IMR-90 (cell line): ENCODE measurements around the gene ACTA1. TPM values are rescaled to one million over a fixed set of nuclear protein-coding genes. Genes with fewer than 3 reads are reported as not detected.
"Not testable (repeated sequence)": the region's sequence is repeated elsewhere in the genome, so short reads cannot be mapped to it uniquely, and the experiment has no call there.

ENCODE experiments used
- ATAC-seq: fragments of 200-7000 bp; cut with Tn5 transposase; 2 replicates; pipeline ENCODE4 v1.9.1; 2020; ENCODE audit warnings: low read depth, mild to moderate bottlenecking, moderate library complexity
- BruUV-seq: library from RNA; stranded (reverse); fragments of 400-500 nt; replicated peaks from 2 replicates; lab custom pipeline; 2021; lab: Mats Ljungman, UMichigan
- CTCF ChIA-PET: fragments of 300-600 bp; formaldehyde crosslinking; extraction: SDS; loops from one replicate; lab custom pipeline; 2021; ENCODE audit warnings: antibody characterized with exemption; lab: Yijun Ruan, JAX
- POLR2A ChIA-PET: fragments of 300-600 bp; sonication (Branson Sonifier 250); formaldehyde crosslinking; loops from one replicate; lab custom pipeline; 2022; ENCODE audit warnings: antibody characterized with exemption; ENCODE audit not compliant: unreplicated experiment; lab: Charles Lee
- DNase-seq: peaks from one replicate; pipeline ENCODE4 v3.0.0; 2013
- H2AFZ ChIP-seq: replicated peaks from 2 replicates; pipeline ENCODE3; 2013; ENCODE audit warnings: low read length, mild to moderate bottlenecking; ENCODE audit not compliant: poor library complexity
- H2AK5ac ChIP-seq: 2 replicates; pipeline ENCODE4 v1.6.1; 2013; ENCODE audit warnings: low read depth, low read length, inconsistent platforms
- H2AK9ac ChIP-seq: replicated peaks from 2 replicates; pipeline ENCODE3; 2013; ENCODE audit warnings: mild to moderate bottlenecking, low read depth, low read length, moderate library complexity; ENCODE audit not compliant: poor library complexity
- H2BK120ac ChIP-seq: 2 replicates; pipeline ENCODE4 v1.6.1; 2013; ENCODE audit warnings: low read depth, low read length, inconsistent platforms
- H2BK15ac ChIP-seq: 3 replicates; pipeline ENCODE4 v1.6.1; 2013; ENCODE audit warnings: low read depth, low read length, inconsistent platforms
- H2BK20ac ChIP-seq: 2 replicates; pipeline ENCODE4 v1.6.1; 2013; ENCODE audit warnings: low read depth, mild to moderate bottlenecking, inconsistent platforms, low read length, moderate library complexity
- H2BK5ac ChIP-seq: 2 replicates; pipeline ENCODE4 v1.6.1; 2013; ENCODE audit warnings: mild to moderate bottlenecking, low read depth, low read length, inconsistent platforms; ENCODE audit not compliant: poor library complexity, severe bottlenecking
- H3K14ac ChIP-seq: replicated peaks from 2 replicates; pipeline ENCODE4 v1.6.1; 2013; ENCODE audit warnings: low read depth, low read length, inconsistent platforms
- H3K18ac ChIP-seq: 2 replicates; pipeline ENCODE4 v1.6.1; 2013; ENCODE audit warnings: low read depth, low read length, control low read depth
- H3K23ac ChIP-seq: 2 replicates; pipeline ENCODE4 v1.6.1; 2013; ENCODE audit warnings: low read depth, low read length, inconsistent platforms
- H3K27ac ChIP-seq: 2 replicates; pipeline ENCODE4 v1.5.1; 2013; ENCODE audit warnings: mild to moderate bottlenecking, control low read depth, low read length; ENCODE audit not compliant: insufficient read depth
- H3K27me3 ChIP-seq: 2 replicates; pipeline ENCODE4 v1.6.1; 2013; ENCODE audit warnings: low read length; ENCODE audit not compliant: control insufficient read depth, insufficient read depth
- H3K36me3 ChIP-seq: 2 replicates; pipeline ENCODE4 v1.6.1; 2013; ENCODE audit warnings: low read length, mixed read lengths; ENCODE audit not compliant: control insufficient read depth, insufficient read depth
- H3K4ac ChIP-seq: 2 replicates; pipeline ENCODE4 v1.6.1; 2013; ENCODE audit warnings: low read depth, low read length, inconsistent platforms
- H3K4me1 ChIP-seq: 2 replicates; pipeline ENCODE4 v1.6.1; 2013; ENCODE audit warnings: low read length, mixed read lengths; ENCODE audit not compliant: control insufficient read depth, insufficient read depth
- H3K4me2 ChIP-seq: 2 replicates; pipeline ENCODE4 v1.6.1; 2013; ENCODE audit warnings: low read depth, mild to moderate bottlenecking, control low read depth, low read length, moderate library complexity
- H3K4me3 ChIP-seq: 2 replicates; pipeline ENCODE4 v1.5.1; 2013; ENCODE audit warnings: low read depth, mild to moderate bottlenecking, control low read depth, low read length, moderate library complexity; ENCODE audit not compliant: insufficient read depth
- H3K56ac ChIP-seq: 2 replicates; pipeline ENCODE4 v1.6.1; 2013; ENCODE audit warnings: low read length, inconsistent platforms; ENCODE audit not compliant: insufficient read depth; ENCODE audit errors: extremely low read depth
- H3K79me1 ChIP-seq, 2 experiments: 2 replicates each; pipeline ENCODE4 v1.6.1; 2013; ENCODE audit warnings: low read length in 2 of 2, inconsistent platforms in 1 of 2, low read depth in 1 of 2
- H3K9ac ChIP-seq: 2 replicates; pipeline ENCODE4 v1.6.1; 2013; ENCODE audit warnings: low read depth, low read length, control low read depth
- H3K9me1 ChIP-seq: 2 replicates; pipeline ENCODE4 v1.6.1; 2013; ENCODE audit warnings: low read length, inconsistent platforms; ENCODE audit not compliant: insufficient read depth
- H3K9me3 ChIP-seq: 2 replicates; pipeline ENCODE4 v1.6.1; 2013; ENCODE audit warnings: low read length; ENCODE audit not compliant: control insufficient read depth, insufficient read depth
- H4K20me1 ChIP-seq: 2 replicates; pipeline ENCODE4 v1.6.1; 2013; ENCODE audit warnings: low read length, inconsistent platforms; ENCODE audit not compliant: insufficient read depth
- H4K5ac ChIP-seq: 2 replicates; pipeline ENCODE4 v1.6.1; 2013; ENCODE audit warnings: mild to moderate bottlenecking, low read depth, low read length, control low read depth
- H4K8ac ChIP-seq, 2 experiments: 2 replicates each; pipeline ENCODE4 v1.6.1; 2013; ENCODE audit warnings: low read depth in 2 of 2, low read length in 2 of 2, control low read depth in 1 of 2, inconsistent platforms in 1 of 2
- H4K91ac ChIP-seq: 2 replicates; pipeline ENCODE4 v1.6.1; 2013; ENCODE audit warnings: low read depth, low read length, inconsistent platforms; ENCODE audit not compliant: insufficient read depth
- BHLHE40 ChIP-seq: fragments of 150-350 bp; IDR thresholded peaks from 2 replicates; pipeline ENCODE4 v1.6.1; 2016; ENCODE audit warnings: mild to moderate bottlenecking, low read depth, low read length
- MXI1 ChIP-seq: IDR thresholded peaks from 2 replicates; pipeline ENCODE4 v1.6.1; 2012; ENCODE audit warnings: low read depth, mild to moderate bottlenecking, low read length, moderate library complexity, borderline replicate concordance
- RAD21 ChIP-seq: IDR thresholded peaks from 2 replicates; pipeline ENCODE4 v1.6.1; 2012; ENCODE audit warnings: low read length, improper control_type of control experiment
- WGBS, 2 experiments: methylation state at CpG; one replicate each; pipeline versions ENCODE4 v1.1.5 to v1.1.7; 2013; ENCODE audit warnings: missing lambda C conversion rate in 2 of 2; ENCODE audit not compliant: insufficient read length in 1 of 2; ENCODE audit errors: extremely low coverage in 2 of 2; 5-methylcytosine and 5-hydroxymethylcytosine counted together
- dilution Hi-C: fragments of 300-500 bp; cut with HindIII; formaldehyde crosslinking; loops from one replicate; pipeline ENCODE4 v1.14.3; 2018; ENCODE audit warnings: low sequenced_read_pairs; ENCODE audit not compliant: unreplicated experiment
- in situ Hi-C: fragments of 300-500 bp; cut with MboI; formaldehyde crosslinking; loops from 3 replicates; pipeline ENCODE4 v1.14.3; 2019; ENCODE audit warnings: low sequenced_read_pairs, inconsistent platforms, mixed read lengths
- intact Hi-C: fragments of 100-400 bp; cut with micrococcal nuclease; formaldehyde crosslinking; loops from 2 replicates; pipeline ENCODE4 v1.10.0; 2022
- polyA plus RNA-seq, 3 experiments: library from polyadenylated mRNA; depleted of rRNA; stranded (reverse); fragments of >200 nt; gene quantifications; 2 replicates each; pipeline ENCODE4 v1.2.3, GENCODE V29; 2012; ENCODE audit warnings: low replicate concordance in 1 of 3
- total RNA-seq: library from RNA; depleted of rRNA; stranded (reverse); fragments of >200 nt; gene quantifications from 2 replicates; pipeline ENCODE4 v1.2.3, GENCODE V29; 2012

Gene ACTA1
- total and polyA plus RNA-seq, 2 of the 4 experiments (the other 2 are of a cell fraction), result not detected

DNA sequence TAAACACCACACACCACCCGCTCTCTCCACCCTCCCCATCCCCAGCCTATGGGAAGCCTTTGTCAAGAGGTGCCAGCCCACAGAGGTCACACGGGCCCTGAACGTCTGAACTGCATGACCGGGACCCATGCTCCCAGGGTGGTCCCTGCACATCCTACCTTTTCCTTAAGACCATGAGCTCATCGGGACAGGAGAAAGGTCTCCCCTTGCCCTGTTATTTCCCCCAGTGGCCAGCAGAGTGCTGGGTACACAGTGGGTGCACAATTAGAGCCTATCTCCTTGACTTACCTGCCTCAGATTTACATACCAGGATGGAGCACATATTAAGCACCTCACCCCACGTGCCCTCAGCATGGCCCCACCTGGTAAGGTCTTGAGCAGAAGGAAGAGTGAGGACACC is 30.9 kb downstream of the ACTA1 start:
- H3K9ac ChIP-seq, result no peak overlapping the region
- dilution Hi-C loops, result no loop called here
- H3K56ac ChIP-seq, result no peak overlapping the region
- in situ Hi-C loops, result no loop called here
- no peaks in the 10 kb centered on the region for H3K79me1 ChIP-seq
- ChIA-PET POLR2A (no interaction called here), CTCF (no interaction called here)
- no peak overlapping the region for H2BK15ac ChIP-seq
- H3K36me3 ChIP-seq, result no peaks in the 10 kb centered on the region
- WGBS, 2 experiments, result no CpG with 5 or more reads among the region's 6 CpGs
- H4K5ac ChIP-seq, result no peak overlapping the region
- ATAC-seq (no peak), DNase-seq (no peak)
- no peaks in the 10 kb centered on the region for H3K9me3 ChIP-seq
- intact Hi-C loops, result no loop called here
- H2BK20ac ChIP-seq, result no peak overlapping the region
- H2BK120ac ChIP-seq, result no peak overlapping the region
- H2BK5ac ChIP-seq, result no peak overlapping the region
- no peaks in the 10 kb centered on the region for H4K20me1 ChIP-seq
- H3K4me1 ChIP-seq, result no peaks in the 10 kb centered on the region; the same call in 1 of the 2 replicates
- no peak overlapping the region for H4K91ac ChIP-seq
- no TSS peak for BruUV-seq
- no peak overlapping the region for H2AK5ac ChIP-seq
- no peak overlapping the region for H4K8ac ChIP-seq
- H3K4me2 ChIP-seq, result no peak overlapping the region
- H3K23ac ChIP-seq, result no peak overlapping the region
- H3K4ac ChIP-seq, result no peak overlapping the region
- peaks cover 56% of the 10 kb centered on the region for H3K27me3 ChIP-seq
- no peak overlapping the region for H3K4me3 ChIP-seq
- peak overlapping the region; percentile 43 for H2AFZ ChIP-seq
- H3K18ac ChIP-seq, result no peak overlapping the region
- no peak overlapping the region for H3K27ac ChIP-seq
- TF ChIP-seq BHLHE40 (no peak), RAD21 (no peak), MXI1 (no peak)
- no peaks in the 10 kb centered on the region for H3K9me1 ChIP-seq
- no peak overlapping the region for H2AK9ac ChIP-seq
- no peak overlapping the region for H3K14ac ChIP-seq

DNA sequence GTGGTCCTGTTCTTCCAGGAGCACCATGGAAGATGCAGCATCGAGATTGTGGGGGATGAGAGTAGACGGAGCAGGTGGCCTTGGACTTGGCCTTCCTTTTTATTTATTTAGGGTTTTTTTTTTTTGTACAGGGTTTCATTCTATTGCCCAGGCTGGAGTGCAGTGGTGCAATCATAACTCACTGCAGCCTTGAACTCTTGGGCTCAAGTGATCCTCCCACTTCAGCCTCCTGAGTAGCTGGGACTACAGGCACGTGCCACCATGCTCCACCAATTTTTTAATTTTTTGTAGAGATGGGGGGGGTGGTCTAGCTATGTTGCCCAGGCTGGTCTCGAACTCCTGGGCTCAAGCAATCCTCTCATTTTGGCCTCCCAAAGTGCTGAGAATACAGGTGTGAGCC is 31.6 kb downstream of the ACTA1 start:
- H2AK5ac ChIP-seq, H3K9me3 ChIP-seq, H3K23ac ChIP-seq, H4K91ac ChIP-seq, in situ Hi-C loops, BruUV-seq, H2BK20ac ChIP-seq, ATAC-seq, intact Hi-C loops, POLR2A ChIA-PET, H3K56ac ChIP-seq, H2BK15ac ChIP-seq, H2AFZ ChIP-seq, H2AK9ac ChIP-seq, H3K18ac ChIP-seq, dilution Hi-C loops, H3K4ac ChIP-seq, H4K20me1 ChIP-seq, H3K4me1 ChIP-seq, H3K4me3 ChIP-seq, DNase-seq, H2BK120ac ChIP-seq, H3K36me3 ChIP-seq, H3K79me1 ChIP-seq, H3K9me1 ChIP-seq, H3K14ac ChIP-seq, H4K8ac ChIP-seq, H4K5ac ChIP-seq, H3K9ac ChIP-seq, H3K27ac ChIP-seq, H2BK5ac ChIP-seq, CTCF ChIA-PET, H3K4me2 ChIP-seq: not testable (repeated sequence)
- H3K27me3 ChIP-seq, result peaks cover 50% of the 10 kb centered on the region
- WGBS, 2 experiments, result 0% methylated on average over 1 of the region's 4 CpGs; no CpG with 5 or more reads in 1 of the 2 experiments
